Activated CD4-positive, alpha-beta T cell treated with anti-CD3 and anti-CD28 coated beads, Interleukin-2, amount 50 U/mL, for 1 hour (primary cell): Measurements from ENCODE around the gene TLCD1.
"Not testable (repeated sequence)": the region's sequence is repeated elsewhere in the genome, so short reads cannot be mapped to it uniquely, and the experiment has no call there.

Experiments used
- DNase-seq: peaks from one replicate; pipeline ENCODE4 v3.0.0-alpha.2; 2020

TLCD1 gene

DNA sequence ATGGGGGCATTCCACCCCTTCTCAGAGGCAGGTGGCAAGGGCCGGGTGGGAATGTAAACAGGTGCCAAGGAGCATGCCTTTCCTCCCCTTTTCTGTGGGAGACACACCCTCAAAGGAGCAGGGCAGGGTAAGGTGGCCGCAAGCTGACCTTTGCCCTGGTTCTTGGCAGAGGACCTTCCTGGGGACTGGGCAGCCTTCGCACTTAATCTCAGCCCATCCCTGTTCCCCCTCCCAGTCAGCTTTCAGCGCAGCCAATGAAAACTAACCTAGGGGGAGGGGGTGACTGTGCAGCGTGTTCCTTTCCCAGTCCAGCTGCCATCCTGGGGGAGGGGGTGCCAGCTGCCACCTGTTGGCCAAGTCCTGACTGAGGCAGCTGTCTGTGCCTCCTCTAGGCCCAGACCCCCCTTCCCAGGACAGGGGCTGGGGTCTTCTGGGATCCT lies 20.6 kb upstream of the TLCD1 start:
- no peak for DNase-seq

DNA sequence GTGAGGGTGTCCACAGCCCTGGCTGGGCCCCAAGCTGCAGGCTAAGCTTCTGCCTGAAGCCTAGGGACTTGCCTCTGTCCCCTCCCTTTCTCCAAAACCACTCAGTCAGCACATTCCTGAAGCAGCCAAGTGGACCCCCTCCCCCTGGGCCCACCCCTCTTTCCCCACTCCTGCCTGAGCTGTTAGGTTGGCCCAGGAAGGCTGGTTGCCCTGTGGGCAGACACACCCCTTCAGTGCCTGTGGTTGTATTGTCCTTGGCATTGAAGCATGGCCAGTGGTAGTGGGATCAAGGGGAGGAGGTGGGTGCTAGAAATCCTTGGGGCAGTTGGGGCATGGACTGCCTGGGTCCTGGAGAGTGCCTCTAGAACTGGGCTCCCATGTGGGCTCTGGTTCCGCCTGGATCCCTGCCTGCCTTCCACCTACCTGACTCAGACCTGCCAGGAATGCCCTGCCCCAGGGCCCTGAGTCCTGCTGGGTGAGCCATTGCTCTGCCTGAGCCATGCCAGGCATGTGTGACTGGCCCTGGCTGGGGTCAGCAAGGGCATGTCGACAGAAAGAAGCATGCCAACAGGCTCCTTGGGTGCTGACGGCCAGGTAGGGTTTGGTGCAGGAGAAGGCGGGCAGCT lies 19.9 kb upstream of the TLCD1 start:
- DNase-seq, result no peak

DNA sequence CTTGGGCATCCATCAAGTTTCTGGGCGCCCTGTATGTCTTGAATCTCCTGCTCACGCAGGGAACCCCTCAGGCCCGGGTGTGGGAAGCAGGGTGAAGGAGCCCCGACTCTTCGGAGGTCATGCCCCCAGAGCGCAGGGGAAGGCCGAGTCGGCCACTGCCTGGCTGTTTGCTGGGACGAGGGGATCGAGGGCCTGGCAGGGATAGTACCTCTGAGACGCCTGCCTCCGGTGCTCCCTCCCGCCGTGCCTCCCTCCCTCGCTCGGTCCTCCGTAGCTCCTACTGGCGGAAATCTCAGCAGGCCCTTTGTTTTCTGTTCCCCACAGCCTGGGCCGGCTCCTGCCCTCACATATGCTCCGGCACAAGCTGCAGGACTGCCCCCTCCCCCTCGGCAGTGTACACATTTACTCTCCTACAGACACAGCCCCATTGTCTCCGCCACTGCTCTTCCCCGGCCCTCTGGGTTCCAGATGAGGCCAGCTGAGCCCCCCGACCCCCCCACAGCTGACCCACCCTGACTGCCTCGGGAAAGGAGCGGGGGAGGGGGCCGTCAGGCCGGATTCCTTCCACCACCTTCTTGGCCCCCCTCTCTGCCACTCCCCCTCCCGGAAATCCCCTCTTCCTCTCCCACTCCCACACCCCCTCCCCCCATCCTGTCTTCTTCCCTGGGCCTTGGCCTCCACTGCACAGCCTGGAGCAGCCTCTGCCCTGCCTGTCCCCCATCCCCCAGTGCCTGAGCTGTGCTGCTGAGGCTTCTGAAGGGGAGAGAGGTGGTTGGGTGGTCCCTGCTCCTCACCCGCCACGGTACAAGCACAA lies 19.1 kb upstream of the TLCD1 start:
- DNase-seq, result no peak

DNA sequence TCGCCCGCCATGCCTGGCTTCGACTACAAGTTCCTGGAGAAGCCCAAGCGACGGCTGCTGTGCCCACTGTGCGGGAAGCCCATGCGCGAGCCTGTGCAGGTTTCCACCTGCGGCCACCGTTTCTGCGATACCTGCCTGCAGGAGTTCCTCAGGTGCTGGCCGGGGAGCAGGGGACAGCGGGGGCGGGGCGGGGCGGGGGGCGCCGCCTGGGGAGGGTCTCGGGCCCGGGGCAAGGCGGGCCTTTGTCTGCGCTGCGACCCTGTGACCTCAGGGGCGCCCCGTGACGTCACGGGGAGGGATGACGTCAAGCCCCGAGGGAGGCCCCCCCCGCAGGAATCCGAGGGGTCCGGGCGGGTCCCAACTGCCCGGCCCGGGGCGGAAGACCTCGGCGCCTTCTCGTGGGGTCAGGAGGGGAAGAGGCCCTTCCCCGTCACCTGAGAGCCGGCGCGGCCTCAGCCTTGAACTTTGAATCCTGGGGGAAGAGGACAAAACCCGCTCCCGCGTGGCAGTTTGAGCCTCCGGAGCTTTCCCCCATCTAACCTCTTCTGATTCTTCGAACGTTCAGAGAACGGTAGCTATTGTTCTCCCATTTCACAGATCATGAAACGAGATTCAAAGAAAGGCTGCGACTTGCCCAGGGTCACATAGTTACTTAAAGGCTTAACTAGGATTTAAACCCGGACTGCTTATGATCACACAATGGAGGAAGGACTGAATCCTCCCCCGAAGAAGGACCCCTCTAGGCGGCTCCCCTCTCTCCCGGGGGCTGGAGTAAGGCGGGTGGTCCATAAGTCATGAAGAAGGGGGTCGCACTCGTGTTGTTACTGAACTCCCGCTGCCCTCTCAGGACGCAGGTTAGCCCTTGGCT lies 18.3 kb upstream of the TLCD1 start:
- peak; percentile 67 for DNase-seq

DNA sequence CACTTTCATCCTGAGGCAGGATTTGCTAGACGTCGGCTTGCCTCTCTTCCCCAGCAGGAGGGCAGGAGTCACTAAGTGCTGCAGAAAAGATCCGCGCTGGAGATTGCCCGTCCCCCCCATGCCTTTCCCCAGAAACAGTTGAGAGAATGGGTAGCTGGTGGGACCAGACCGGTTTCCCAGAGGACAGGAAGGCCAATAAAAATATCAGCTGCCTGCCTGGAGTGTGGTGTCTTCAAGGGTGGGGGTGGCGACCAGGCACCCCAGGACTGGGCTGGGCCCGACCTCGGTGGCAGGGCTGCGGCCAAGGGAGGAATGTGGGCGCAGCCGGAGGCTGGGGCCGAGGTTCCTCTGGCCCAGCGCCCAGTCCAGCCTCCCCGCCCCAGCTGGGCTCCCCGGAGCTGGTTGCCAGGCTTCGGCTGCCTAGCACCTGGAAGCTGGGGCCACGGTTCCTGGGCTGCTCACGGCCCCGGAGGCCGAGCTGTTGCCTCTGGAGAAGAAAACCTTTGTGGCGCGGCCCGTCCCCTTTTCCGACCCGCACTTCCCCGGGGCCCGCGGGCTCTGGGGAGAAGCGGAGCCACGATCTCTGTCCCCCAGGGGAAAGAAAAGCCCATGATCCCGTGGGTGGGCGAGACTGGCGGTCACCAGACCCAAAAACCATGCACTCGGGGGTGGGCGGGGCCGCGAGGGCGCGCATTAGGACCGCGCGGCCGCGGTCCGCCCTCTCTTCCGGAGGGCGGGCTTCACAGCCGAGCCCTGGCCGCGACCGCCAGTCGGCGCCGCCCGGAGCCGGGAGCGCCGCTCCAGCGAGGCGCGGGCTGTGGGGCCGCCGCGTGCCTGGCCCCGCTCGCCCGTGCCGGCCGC lies 17.4 kb upstream of the TLCD1 start, which contains the start of gene TRAF4:
TRAF4 (plus strand) TSS at position 769 of the 861 bp plus-strand sequence. CDS start 102 bp downstream, outside the sequence.
- DNase-seq, result peak; percentile 68

DNA sequence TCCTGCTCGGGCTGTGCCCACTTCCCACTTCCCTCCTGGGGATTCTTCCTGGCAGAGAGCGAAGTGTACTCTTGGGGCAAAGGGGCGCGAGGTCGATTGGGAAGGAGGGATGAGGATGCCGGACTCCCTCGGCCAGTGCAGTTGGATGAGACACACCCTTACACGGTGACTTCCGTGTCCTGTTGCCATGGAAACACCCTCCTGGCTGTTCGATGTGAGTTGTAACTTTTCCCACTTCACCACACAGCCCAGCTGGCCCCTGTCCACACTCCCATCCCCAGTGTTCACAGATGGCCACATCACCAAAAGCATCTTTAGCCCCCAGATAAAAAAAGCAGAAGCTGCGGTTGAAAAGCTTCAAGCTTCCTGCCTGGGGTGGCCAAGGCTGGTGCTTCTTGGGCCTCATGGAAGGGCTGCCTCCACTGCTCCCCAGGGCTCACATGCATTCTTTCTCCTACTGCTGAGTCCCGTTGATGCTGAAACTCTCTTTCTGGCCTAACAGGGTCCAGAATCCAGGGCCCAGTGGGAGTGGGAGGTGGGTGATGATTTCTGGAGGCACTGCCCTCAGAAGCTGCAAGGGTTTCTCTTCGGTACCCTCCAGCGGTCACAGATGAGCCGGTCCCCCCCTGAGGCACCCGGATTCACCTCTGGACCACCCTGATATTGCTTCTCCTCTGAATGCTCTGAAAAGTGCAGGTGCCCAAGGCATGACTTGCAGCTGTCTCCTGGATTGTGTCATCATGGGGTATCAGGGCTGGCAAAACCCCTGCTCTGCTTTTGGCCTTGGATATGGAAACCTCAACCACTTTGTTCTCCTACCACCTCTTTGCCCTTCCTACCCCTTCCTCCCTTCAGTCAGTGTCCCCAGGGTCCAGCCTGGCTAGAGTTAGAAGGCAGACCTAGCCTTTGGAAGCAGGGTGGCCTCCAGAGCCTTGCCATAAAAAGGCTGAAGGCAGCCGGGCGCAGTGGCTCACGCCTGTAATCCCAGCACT lies 15.6 kb upstream of the TLCD1 start:
- no peak for DNase-seq

DNA sequence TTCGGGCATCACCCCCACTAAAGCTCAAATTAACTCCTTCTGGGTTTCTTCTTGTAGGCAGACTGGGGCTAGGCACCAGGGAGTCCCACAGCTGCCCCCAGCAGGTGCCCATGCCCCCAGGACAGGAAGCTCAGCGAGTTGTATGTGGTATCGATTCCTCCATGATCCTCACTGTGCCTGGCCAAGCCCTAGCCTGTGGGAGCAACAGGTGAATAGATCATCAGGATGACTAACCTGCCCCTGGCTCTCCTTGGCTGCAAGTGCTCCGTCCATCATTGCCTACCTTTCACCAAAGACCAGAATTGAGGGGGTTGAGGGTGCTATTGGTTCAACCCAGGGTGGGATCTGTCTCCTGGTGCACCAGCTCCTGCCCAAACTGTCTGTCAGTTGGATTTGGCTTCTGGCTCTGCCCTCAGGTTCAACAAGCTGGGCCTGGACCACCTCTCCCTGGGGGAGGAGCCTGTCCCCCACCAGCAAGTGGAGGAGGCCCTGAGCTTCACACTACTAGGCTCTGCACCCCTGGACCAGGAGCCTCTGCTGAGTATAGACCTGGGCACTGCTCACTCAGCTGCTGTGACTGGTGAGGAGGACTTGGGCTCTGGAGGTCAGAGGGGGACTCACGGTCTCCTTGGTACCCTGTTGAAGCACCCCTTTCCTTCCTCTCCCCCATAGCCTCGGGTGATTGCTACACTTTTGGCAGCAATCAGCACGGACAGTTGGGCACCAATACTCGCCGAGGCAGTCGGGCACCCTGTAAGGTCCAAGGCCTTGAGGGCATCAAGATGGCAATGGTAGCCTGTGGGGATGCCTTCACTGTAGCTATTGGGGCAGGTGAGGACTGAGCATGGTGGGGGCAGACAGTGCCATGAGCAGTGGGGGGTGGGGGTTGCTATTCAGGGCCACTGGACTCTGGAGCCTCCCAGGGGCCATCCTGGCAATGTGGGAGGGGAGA lies 14.6 kb upstream of the TLCD1 start:
- DNase-seq, result no peak

DNA sequence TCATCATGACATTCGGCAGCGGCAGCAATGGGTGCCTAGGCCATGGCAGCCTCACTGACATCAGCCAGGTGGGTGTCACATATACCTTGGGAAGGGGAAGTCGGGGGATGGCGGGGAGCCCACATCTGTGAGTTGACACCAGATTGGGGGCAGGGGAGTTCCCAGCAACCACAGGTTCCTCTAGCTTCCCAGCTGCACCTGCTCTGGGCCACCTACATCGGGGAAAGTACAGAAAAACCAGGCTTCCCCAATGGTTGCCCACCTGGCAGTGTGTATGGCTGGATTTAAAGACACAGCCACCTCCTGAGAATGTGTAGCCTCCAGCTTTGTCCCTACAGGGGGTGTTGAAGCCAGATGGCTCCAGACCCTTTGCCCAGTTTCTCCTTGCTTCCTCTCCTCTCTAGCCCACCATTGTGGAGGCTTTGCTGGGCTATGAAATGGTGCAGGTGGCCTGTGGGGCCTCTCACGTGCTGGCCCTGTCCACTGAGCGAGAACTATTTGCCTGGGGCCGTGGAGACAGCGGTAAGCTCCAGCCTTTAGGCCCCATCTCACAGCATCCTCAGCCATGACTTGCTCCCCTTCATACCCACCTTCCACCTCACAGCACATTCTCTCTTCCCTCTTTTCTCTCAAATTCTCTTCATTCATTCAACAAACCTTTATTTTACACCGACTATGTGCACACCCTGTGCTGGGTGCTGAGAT lies 12.8 kb upstream of the TLCD1 start:
- DNase-seq, result peak; percentile 46

DNA sequence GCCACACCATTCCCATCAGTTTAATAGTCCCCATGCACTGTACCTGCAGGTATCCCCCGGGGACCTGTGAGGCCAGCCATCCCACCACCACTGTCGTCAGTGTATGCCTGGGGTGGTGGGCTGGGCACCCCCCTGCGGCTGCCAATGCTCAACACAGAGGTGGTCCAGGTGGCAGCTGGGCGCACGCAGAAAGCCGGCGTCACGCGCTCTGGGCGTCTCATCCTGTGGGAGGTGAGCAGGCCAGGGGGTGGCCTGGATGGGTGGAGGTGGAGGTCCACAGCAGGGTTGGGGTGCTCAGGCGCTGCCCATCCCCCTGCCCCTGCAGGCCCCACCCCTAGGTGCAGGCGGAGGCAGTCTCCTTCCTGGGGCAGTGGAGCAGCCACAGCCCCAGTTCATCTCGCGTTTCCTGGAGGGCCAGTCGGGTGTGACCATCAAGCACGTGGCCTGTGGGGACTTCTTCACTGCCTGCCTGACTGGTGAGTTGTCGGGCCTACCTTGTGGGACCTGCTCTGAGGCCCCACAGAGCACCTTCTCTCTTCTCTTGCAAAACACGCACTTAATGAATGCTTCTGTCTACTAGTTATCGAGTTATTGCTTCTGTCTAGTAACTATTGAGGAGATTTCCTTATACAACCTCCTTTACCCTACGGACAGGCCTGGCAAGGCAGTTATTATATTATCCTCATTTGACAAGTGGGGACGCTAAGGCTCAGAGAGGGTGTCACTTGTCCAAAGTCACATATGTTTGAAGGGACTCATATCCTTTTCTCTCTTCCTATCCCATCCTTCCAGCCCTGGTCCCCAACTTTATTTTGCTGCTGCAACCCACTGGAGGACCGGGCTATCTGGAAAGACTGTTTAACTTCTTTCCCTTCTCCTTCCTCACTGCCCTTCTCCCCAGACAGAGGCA lies 12.0 kb upstream of the TLCD1 start:
- DNase-seq, result no peak

DNA sequence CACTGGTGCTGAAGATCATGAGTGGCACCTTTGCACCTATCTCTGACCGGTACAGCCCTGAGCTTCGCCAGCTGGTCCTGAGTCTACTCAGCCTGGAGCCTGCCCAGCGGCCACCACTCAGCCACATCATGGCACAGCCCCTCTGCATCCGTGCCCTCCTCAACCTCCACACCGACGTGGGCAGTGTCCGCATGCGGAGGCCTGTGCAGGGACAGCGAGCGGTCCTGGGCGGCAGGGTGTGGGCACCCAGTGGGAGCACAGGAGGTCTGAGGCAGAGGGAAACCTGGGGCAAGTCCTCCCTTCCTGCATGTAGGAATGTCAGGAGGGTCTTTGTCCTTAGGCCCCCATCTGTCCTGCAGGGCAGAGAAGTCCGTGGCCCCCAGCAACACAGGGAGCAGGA lies 11.3 kb upstream of the TLCD1 start:
- no peak for DNase-seq

DNA sequence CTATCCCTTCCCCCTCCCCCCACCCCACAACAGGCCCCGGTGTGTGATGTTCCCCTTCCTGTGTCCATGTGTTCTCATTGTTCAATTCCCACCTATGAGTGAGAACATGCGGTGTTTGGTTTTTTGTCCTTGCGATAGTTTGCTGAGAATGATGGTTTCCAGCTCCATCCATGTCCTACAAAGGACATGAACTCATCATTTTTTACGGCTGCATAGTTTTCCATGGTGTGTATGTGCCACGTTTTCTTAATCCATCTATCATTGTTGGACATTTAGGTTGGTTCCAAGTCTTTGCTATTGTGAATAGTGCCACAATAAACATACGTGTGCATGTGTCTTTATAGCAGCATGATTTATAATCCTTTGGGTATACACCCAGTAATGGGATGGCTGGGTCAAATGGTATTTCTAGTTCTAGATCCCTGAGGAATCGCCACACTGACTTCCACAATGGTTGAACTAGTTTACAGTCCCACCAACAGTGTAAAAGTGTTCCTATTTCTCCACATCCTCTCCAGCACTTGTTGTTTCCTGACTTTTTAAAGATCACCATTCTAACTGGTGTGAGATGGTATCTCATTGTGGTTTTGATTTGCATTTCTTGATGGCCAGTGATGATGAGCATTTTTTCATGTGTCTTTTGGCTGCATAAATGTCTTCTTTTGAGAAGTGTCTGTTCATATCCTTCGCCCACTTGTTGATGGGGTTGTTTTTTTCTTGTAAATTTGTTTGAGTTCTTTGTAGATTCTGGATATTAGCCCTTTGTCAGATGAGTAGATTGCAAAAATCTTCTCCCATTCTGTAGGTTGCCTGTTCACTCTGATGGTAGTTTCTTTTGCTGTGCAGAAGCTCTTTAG lies 10.1 kb upstream of the TLCD1 start:
- not testable (repeated sequence) for DNase-seq

DNA sequence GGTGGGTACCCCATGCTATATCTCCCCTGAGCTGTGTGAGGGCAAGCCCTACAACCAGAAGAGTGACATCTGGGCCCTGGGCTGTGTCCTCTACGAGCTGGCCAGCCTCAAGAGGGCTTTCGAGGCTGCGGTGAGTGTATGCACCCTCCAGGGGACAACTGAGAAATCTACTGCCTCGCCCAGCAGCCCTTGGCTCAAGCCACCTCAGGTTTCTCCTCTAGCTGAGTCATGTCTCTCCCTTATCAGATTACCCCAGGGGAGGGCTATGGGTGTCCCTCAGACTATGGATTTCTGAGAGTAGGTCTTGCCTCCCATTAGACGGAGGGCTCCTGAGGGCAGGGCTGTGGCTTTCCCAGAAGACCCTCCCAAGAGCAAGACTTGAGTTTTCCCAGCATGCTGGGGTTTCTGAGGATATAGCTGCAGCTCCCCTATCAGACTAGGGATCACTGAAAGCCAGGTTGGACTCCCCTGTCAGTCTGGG lies 9.2 kb upstream of the TLCD1 start:
- DNase-seq, result no peak

DNA sequence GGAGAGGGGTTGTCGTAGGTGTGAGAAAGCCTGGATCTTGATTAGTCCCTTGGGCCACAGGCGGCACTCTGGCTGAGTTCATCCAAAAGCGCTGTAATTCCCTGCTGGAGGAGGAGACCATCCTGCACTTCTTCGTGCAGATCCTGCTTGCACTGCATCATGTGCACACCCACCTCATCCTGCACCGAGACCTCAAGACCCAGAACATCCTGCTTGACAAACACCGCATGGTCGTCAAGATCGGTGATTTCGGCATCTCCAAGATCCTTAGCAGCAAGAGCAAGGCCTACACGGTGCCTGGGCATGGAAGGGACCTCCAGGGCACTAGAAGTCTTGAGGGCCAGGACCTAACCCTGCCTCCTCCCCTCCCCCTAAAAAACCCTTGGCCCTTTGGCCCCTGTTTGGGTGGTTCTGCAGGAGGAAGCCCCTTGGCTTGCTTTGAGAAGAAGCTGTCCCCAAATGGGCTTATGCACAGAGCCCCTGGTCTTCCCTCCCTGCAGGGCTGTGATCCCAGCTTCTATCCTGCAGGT lies 8.7 kb upstream of the TLCD1 start:
- DNase-seq, result no peak

DNA sequence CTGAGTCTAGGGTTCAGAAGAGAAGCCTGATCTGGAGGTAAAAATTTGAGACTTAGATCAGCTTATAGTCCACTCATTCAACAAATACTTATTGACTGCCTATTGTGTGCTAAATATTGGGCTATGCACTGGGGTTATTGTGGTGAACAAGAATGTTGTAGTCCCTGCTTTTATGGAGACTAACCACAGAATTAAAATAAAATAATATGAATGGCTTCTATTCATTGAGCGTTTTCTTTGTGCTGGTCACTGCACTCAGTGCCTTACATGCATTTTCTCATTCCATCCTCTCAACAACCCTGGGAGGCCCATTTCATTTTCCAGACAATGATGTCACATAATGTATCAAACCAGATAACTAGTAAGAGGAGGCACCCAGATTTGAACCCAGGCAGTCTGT lies 7.3 kb upstream of the TLCD1 start:
- DNase-seq, result no peak

DNA sequence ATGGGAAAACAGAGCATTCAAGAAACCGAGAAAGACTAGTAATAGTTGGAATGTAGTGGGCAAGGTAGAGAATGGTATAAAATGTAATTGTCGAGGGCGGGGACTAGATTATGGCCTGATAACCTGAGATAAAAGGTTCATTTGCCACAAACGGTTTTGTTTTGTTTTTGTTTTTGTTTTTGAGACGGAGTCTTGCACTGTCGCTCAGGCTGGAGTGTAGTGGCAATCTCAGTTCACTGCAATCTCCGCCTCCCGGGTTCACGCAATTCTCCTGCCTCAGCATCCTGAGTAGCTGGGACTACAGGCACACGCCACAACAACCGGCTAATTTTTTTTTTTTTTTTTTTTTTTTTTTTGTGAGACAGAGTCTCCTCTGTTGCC lies 3.9 kb upstream of the TLCD1 start:
- no peak for DNase-seq

DNA sequence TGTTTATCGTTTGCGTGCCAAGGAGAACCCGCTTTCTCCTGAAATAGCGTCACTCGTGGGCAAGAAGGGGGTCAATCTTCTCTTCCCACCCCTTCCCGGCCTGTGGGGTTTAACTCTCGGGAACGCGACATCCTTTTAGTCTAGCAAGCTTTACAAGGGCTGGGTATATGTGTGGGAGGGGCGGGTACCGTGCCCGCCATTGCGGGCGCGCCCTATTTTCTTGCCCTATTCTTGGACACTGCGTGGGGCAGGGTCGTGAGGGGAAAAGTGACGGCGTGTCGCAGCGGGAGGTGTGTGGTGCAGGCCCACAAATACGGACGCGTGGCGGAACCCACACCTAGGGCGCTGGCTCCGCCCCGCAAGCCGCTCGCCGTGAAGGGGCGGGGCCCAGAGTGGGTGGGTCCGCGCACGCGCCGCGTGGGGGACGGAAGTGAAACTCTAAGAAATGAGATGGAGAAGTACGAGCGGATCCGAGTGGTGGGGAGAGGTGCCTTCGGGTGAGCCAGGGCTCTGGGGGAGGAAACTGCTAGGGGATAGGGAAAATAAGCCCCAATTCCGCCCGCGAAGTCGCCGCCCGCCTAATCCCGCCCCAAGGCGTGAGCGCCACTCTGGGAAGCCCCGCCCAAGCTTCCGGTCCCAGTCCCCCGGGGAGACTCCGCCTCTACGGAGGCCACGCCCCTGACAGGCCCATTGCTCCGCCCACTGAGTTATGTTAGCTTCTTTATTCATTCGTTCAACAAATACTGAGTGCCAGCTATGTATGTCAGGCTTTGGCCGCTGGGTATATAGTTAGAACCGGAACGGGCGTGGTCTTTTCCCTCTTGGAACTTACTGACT lies 2.5 kb upstream of the TLCD1 start, which contains the start of gene NEK8:
NEK8 (plus strand) TSS at position 425 of the 837 bp plus-strand sequence; CDS start at position 451, 26 bp downstream.
- peak; percentile 98 for DNase-seq
